Measurements from ENCODE around the gene MTR.

MTR gene

GRCh38 chr1:236950365-236950764 is 155.3 kb downstream of the MTR start:
- Histone ChIP-seq H2AFZ (ENCODE audit: low read depth, low read length, severe bottlenecking) (no peak overlapping the region), H3K9me2 (replicated peaks; ENCODE audit: insufficient read depth, low read length) (no peaks in the 10 kb centered on the region), H3K9ac (ENCODE audit: low read length) (no peak overlapping the region), H3K4me2 (ENCODE audit: low read depth, low read length, poor library complexity, severe bottlenecking) (no peak overlapping the region), H3F3A (ENCODE audit: insufficient read depth) (no peaks in the 10 kb centered on the region), H3K9me3 (ENCODE audit: insufficient read depth, low read length) (no peaks in the 10 kb centered on the region), H3K27ac (ENCODE audit: low read depth, low read length) (no peak overlapping the region), H3K36me3 (ENCODE audit: low read length) (no peaks in the 10 kb centered on the region), H4K20me1 (ENCODE audit: low read depth, low read length) (no peaks in the 10 kb centered on the region), H3K79me2 (ENCODE audit: insufficient read depth, low read length) (no peaks in the 10 kb centered on the region), H3K4me3 (ENCODE audit: insufficient read depth, low read length, poor library complexity, severe bottlenecking) (no peak overlapping the region), H3K27me3 (ENCODE audit: low read length) (no peaks in the 10 kb centered on the region)
- TF ChIP-seq CTCF (IDR thresholded peaks at IDR 0.05; ENCODE audit: insufficient read depth, low read length, poor library complexity, severe bottlenecking) (no peak), EZH2phosphoT487 (conservative IDR thresholded peaks at IDR 0.05; ENCODE audit: low read length) (no peak)

- H3K9ac ChIP-seq (ENCODE audit: low read length): no peak overlapping the region
- H2AFZ ChIP-seq (ENCODE audit: low read depth, low read length, severe bottlenecking): no peak overlapping the region
- H3K9me3 ChIP-seq (ENCODE audit: insufficient read depth, low read length): no peaks in the 10 kb centered on the region
- H3K36me3 ChIP-seq (ENCODE audit: low read length): no peaks in the 10 kb centered on the region
- H3F3A ChIP-seq (ENCODE audit: insufficient read depth): no peaks in the 10 kb centered on the region
- H3K79me2 ChIP-seq (ENCODE audit: insufficient read depth, low read length): no peaks in the 10 kb centered on the region
- H4K20me1 ChIP-seq (ENCODE audit: low read depth, low read length): no peaks in the 10 kb centered on the region
- no peaks in the 10 kb centered on the region for H3K9me2 ChIP-seq (replicated peaks; ENCODE audit: insufficient read depth, low read length)
- H3K4me2 ChIP-seq (ENCODE audit: low read depth, low read length, poor library complexity, severe bottlenecking): no peak overlapping the region
- no peak overlapping the region for H3K27ac ChIP-seq (ENCODE audit: low read depth, low read length)
- no peak overlapping the region for H3K4me3 ChIP-seq (ENCODE audit: insufficient read depth, low read length, poor library complexity, severe bottlenecking)
- H3K27me3 ChIP-seq (ENCODE audit: low read length): no peaks in the 10 kb centered on the region
- TF ChIP-seq EZH2phosphoT487 (conservative IDR thresholded peaks at IDR 0.05; ENCODE audit: low read length): no peak
- no peak for TF ChIP-seq CTCF (IDR thresholded peaks at IDR 0.05; ENCODE audit: insufficient read depth, low read length, poor library complexity, severe bottlenecking)
These were observed 156.6 kb downstream of the MTR start for GRCh38 chr1:236951672-236952071.

GRCh38 chr1:236952246-236953003 is 157.3 kb downstream of the MTR start:
- no peak for TF ChIP-seq EZH2phosphoT487 (conservative IDR thresholded peaks at IDR 0.05; ENCODE audit: low read length)
- TF ChIP-seq CTCF (IDR thresholded peaks at IDR 0.05; ENCODE audit: insufficient read depth, low read length, poor library complexity, severe bottlenecking): no peak
- Histone ChIP-seq H3F3A (ENCODE audit: insufficient read depth) (no peaks in the 10 kb centered on the region), H3K9me3 (ENCODE audit: insufficient read depth, low read length) (no peaks in the 10 kb centered on the region), H3K36me3 (ENCODE audit: low read length) (no peaks in the 10 kb centered on the region), H3K27me3 (ENCODE audit: low read length) (no peaks in the 10 kb centered on the region), H3K4me3 (ENCODE audit: insufficient read depth, low read length, poor library complexity, severe bottlenecking) (no peak overlapping the region), H3K79me2 (ENCODE audit: insufficient read depth, low read length) (no peaks in the 10 kb centered on the region), H3K27ac (ENCODE audit: low read depth, low read length) (no peak overlapping the region), H4K20me1 (ENCODE audit: low read depth, low read length) (no peaks in the 10 kb centered on the region), H3K9ac (ENCODE audit: low read length) (no peak overlapping the region), H3K9me2 (replicated peaks; ENCODE audit: insufficient read depth, low read length) (no peaks in the 10 kb centered on the region), H2AFZ (ENCODE audit: low read depth, low read length, severe bottlenecking) (no peak overlapping the region), H3K4me2 (ENCODE audit: low read depth, low read length, poor library complexity, severe bottlenecking) (no peak overlapping the region)

Measured in SU-DHL-6 (cell line).